Aorta (tissue), 5 donors: Measurements from ENCODE around the gene LIN7A. TPM values are rescaled to one million over a fixed set of nuclear protein-coding genes. Genes with fewer than 3 reads are reported as not detected.
"Not testable (repeated sequence)": the region's sequence is repeated elsewhere in the genome, so short reads cannot be mapped to it uniquely, and the experiment has no call there.

Experiments used
- ATAC-seq: fragments of 200-7000 bp; cut with Tn5 transposase; one replicate; pipeline ENCODE4 v1.9.1; 2022; ENCODE audit warnings: moderate library complexity; ENCODE audit not compliant: low FRiP score
- DNase-seq, 2 donors: peaks; one replicate each; pipeline ENCODE4 v3.0.0-alpha.2; 2020
- H3K27ac ChIP-seq, 2 donors: one replicate each; pipeline ENCODE4 v1.5.1; 2013; ENCODE audit warnings: low read length in 2 of 2, mild to moderate bottlenecking in 2 of 2, moderate library complexity in 2 of 2, control low read depth in 1 of 2, inconsistent platforms in 1 of 2, low read depth in 1 of 2
- H3K27me3 ChIP-seq, 2 donors: one replicate each; pipeline ENCODE4 v1.6.1; 2013; ENCODE audit warnings: control low read depth in 1 of 2, low read length in 1 of 2, mild to moderate bottlenecking in 1 of 2, moderate library complexity in 1 of 2; ENCODE audit not compliant: insufficient read depth in 2 of 2, control insufficient read depth in 1 of 2
- H3K36me3 ChIP-seq, 2 donors: one replicate each; pipeline ENCODE4 v1.6.1; 2013; ENCODE audit warnings: control low read depth in 1 of 2, low read length in 1 of 2, mild to moderate bottlenecking in 1 of 2; ENCODE audit not compliant: insufficient read depth in 2 of 2, control insufficient read depth in 1 of 2
- H3K4me1 ChIP-seq, 2 donors: one replicate each; pipeline ENCODE4 v1.6.1; 2013; ENCODE audit warnings: low read length in 2 of 2, control low read depth in 1 of 2, mild to moderate bottlenecking in 1 of 2, moderate library complexity in 1 of 2; ENCODE audit not compliant: insufficient read depth in 2 of 2, control insufficient read depth in 1 of 2
- H3K4me3 ChIP-seq, 2 donors: one replicate each; pipeline ENCODE4 v1.5.1; 2013; ENCODE audit warnings: low read length in 2 of 2, control low read depth in 1 of 2, mild to moderate bottlenecking in 1 of 2
- H3K9me3 ChIP-seq: one replicate; pipeline ENCODE4 v1.6.1; 2013; ENCODE audit warnings: mild to moderate bottlenecking, low read length; ENCODE audit not compliant: control insufficient read depth
- WGBS, 2 donors: extraction: QIAGEN DNeasy Blood & Tissue Kit; methylation state at CpG; one replicate each; pipeline ENCODE4 v1.1.7; 2013; 5-methylcytosine and 5-hydroxymethylcytosine counted together
- intact Hi-C, 2 donors: fragments of 100-400 bp; cut with DNase I; formaldehyde crosslinking; loops; one replicate each; pipeline versions ENCODE4 v1.14.2 to v1.15.0; 2022
- polyA plus RNA-seq, 2 donors: library from polyadenylated mRNA; stranded (reverse); fragments of 200-250 nt; gene quantifications; one replicate each; pipeline ENCODE4 v1.2.3, GENCODE V29; 2013
- total RNA-seq, 2 donors: library from RNA; stranded (reverse); fragmentation: NEBNext Ultra II Directional; extraction: Animal tissue kit (Norgen Biotek cat#: 25700); gene quantifications; one replicate each; pipeline ENCODE4 v1.2.1, GENCODE V29; 2021
- donor health status: healthy with polysubstance abuse.
- donor health status: Bipolar disorder and iron deficiency.
- donor health status: DM: no; HTN: no; CAD: no.
- donor health status: DM: no; HTN: no; CAD: no.
- donor health status: DM: yes; HTN: yes; CAD: no.

LIN7A gene
- total and polyA plus RNA-seq, 4 donors: 0.08 to 5.8 (median 3.5) TPM

DNA sequence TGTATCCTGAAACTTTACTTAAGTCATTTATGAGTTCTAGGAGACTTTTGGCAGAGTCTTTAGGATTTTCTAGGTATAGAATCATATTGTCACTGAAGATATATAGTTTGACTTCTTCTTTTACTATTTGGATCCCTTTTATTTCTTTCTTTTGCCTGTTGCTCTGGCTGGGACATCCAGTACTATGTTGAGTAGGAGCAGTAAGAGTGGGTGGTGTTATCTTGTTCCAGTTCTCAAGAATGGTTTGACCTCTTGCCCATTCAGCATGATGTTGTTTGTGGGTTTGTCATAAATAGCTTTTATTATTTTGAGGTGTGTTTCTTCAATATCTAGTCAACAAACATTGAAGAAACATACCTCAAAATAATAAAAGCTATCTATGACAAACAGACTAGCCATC, 35.0 kb downstream of the LIN7A start:
- Histone ChIP-seq H3K9me3 (no peaks in the 10 kb centered on the region), H3K27ac (no peak overlapping the region), H3K4me1 (no peaks in the 10 kb centered on the region), H3K27me3 (no peaks in the 10 kb centered on the region), H3K4me3 (no peak overlapping the region), H3K36me3 (no peaks in the 10 kb centered on the region)
- intact Hi-C loops: no loop called here
- DNase-seq (no peak), ATAC-seq (no peak)

DNA sequence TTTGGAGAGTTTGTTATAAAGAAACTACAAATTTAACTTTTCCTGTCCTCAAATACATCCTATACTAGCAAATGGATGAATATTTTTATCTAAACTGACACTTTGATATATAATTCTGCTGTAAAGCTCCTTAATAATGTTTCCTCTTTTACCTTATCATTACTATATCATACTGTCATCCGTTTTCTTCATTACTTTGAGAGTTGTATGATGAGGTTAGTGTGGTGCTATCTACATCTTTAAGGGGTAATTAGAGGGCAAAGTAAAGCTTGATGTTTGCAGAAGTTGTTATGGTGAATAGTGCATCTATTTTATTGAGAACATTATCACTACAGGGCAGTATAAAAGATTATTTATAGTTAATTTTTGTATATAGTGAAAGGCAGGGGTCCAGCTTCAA, 36.1 kb downstream of the LIN7A start:
- WGBS, 2 donors: 44 to 46% methylated on average over 1 of the region's 1 CpG
- no peaks in the 10 kb centered on the region for H3K9me3 ChIP-seq
- H3K4me3 ChIP-seq: no peak overlapping the region
- DNase-seq (no peak), ATAC-seq (no peak)
- no peaks in the 10 kb centered on the region for H3K27me3 ChIP-seq
- H3K36me3 ChIP-seq: no peaks in the 10 kb centered on the region
- H3K27ac ChIP-seq: no peak overlapping the region
- no peaks in the 10 kb centered on the region for H3K4me1 ChIP-seq
- intact Hi-C loops: no loop called here

DNA sequence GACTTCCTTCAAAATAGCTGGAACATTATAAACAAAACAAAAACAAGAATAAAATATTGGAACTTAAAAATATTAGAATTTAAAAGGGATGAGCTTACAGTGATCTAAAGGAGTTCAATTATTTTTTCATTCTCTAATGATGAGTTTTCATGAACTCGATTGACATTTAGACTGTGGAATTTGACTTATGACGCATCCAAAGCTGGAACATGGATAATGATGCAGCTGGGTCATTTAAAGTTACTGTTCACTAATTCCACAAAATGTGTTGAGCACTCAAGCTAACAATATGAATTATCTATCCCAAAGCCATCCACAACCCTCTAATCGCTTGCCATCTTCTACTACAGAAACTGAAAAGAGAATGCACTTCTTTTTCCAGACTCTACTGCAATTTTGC, 42.5 kb downstream of the LIN7A start:
- no peak overlapping the region for H3K27ac ChIP-seq
- 87 to 89% methylated on average over 3 of the region's 3 CpGs for WGBS, 2 donors
- H3K4me1 ChIP-seq: no peaks in the 10 kb centered on the region
- no peaks in the 10 kb centered on the region for H3K36me3 ChIP-seq
- DNase-seq (no peak), ATAC-seq (no peak)
- no peaks in the 10 kb centered on the region for H3K9me3 ChIP-seq
- H3K4me3 ChIP-seq: no peak overlapping the region
- no peaks in the 10 kb centered on the region for H3K27me3 ChIP-seq
- intact Hi-C loops: no loop called here

DNA sequence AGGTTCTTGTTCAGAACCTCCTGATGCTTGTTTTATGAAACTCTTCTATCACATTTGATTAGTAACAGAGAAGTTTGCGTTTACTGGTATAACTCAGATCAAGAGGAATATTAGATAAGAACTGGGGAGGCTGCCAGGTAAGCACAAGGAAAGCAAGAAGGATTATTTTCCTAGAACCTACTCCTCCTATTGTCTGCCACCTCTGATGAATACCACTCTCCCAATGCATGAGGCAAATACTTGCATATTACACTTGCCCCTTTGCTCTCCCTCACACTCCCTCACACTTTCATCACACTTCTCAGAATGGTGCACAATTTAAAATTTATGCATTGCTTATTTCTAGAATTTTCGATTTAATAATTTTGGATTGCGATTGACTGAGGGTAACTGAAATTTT, 43.6 kb downstream of the LIN7A start:
- H3K27ac ChIP-seq: no peak overlapping the region
- ATAC-seq (no peak), DNase-seq (no peak)
- WGBS, 2 donors: 79 to 83% methylated on average over 3 of the region's 3 CpGs
- no peaks in the 10 kb centered on the region for H3K27me3 ChIP-seq
- H3K4me1 ChIP-seq: no peaks in the 10 kb centered on the region
- H3K36me3 ChIP-seq: no peaks in the 10 kb centered on the region
- H3K9me3 ChIP-seq: no peaks in the 10 kb centered on the region
- intact Hi-C loops: no loop called here
- no peak overlapping the region for H3K4me3 ChIP-seq

DNA sequence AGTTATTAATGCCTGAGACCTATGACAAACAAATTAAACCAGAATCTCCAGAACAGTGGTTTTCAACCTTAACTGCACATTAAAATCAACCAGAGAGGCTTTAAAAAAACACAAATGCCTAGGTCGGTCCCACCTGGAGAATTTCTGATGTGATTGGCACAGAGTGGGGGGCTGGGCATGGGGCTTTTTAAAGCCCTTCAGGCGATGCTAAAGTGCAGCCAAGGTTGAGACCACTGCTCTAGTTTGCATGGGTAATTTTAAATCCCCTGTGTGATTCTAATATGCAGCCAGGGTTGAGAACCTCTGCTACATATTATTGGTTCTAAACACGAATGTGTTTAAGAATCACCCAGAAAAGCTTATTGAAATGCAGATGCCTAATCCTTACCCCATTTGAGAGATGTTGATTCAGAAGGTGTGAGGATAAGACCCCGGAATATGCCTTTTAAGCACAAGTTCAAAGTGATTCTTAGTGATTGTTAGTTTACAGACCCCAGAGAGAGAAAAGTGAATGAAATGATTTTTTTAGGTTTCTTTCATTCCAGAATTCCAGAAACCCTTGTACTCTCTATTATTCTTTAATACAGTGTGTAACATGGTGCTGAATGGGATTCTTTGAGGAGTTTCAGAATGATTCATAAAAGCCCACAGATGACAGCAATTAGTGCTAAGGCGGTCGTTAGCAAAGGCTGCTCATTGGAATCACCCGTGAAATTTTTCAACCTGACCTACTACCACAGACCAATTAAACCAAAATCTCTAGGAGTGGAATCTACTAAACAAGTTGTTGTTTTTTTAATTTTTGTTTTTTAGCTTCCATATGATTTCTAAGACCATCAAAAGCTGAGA, 44.9 kb downstream of the LIN7A start:
- Histone ChIP-seq H3K4me1 (no peaks in the 10 kb centered on the region), H3K36me3 (no peaks in the 10 kb centered on the region), H3K9me3 (no peaks in the 10 kb centered on the region), H3K4me3 (no peak overlapping the region), H3K27ac (no peak overlapping the region), H3K27me3 (no peaks in the 10 kb centered on the region)
- 40 to 44% methylated on average over 7 of the region's 7 CpGs for WGBS, 2 donors
- ATAC-seq (no peak), DNase-seq (no peak)
- intact Hi-C loops: no loop called here

DNA sequence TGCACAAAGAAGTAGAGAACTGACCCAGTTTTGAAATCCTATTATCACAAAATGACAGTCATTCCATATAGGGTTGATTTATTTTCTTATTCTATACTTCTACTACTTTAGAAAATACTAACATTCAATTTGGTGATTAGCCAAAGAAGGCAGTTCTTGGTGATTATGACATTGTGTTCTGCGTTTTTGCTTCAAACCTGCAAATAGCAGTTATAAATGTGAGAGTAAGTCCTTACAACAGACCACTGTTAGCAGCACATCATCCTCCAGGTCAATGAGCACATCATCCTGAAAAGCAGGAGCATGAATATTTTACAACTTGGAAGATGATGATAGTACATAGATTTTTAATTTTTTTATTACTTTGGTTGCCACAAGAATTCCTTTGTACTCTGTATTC, 53.1 kb downstream of the LIN7A start:
- DNase-seq (no peak), ATAC-seq (no peak)
- intact Hi-C loops: no loop called here
- WGBS, 2 donors: 44 to 52% methylated on average over 1 of the region's 1 CpG
- Histone ChIP-seq H3K36me3 (no peaks in the 10 kb centered on the region), H3K4me1 (no peaks in the 10 kb centered on the region), H3K27me3 (no peaks in the 10 kb centered on the region), H3K27ac (no peak overlapping the region), H3K4me3 (no peak overlapping the region), H3K9me3 (no peaks in the 10 kb centered on the region)

DNA sequence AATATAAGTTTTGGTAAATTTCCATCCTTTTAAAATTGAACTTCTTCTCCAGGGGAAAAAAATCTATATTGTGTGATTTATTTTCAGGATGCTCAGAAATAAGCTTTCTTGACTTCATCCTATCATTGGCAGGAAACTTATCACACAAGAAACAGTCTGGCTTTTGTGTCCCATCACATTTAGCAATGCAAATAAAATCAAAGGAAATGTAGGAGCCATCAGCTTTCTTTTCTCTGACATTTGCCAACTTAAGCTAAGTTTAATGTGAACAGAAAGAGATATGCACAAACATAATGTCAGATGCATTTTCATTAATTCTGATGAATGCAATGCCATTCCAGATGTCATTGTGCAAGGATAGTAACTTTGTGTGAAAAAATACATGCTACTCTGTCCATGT, 56.6 kb downstream of the LIN7A start:
- Histone ChIP-seq H3K4me3 (no peak overlapping the region), H3K27me3 (no peaks in the 10 kb centered on the region), H3K36me3 (no peaks in the 10 kb centered on the region), H3K9me3 (no peaks in the 10 kb centered on the region), H3K27ac (no peak overlapping the region), H3K4me1 (no peaks in the 10 kb centered on the region)
- ATAC-seq (no peak), DNase-seq (no peak)
- intact Hi-C loops: no loop called here

DNA sequence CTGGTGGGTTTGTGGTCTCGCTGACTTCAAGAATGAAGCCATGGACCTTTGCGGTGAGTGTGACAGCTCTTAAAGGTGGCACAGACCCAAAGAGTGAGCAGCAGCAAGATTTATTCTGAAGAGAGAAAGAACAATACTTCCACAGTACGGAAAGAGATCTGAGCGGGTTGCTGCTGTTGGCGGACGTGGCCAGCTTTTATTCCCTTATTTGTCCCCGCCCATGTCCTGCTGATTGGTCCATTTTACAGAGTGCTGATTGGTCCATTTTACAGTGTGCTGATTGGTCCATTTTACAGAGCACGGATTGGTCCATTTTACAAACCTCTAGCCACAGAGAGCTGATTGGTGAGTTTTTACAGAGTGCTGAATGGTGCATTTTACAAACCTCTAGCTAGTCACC, 59.3 kb downstream of the LIN7A start:
- intact Hi-C loops, H3K4me1 ChIP-seq, H3K27me3 ChIP-seq, H3K4me3 ChIP-seq, DNase-seq, ATAC-seq, H3K27ac ChIP-seq, H3K36me3 ChIP-seq, H3K9me3 ChIP-seq: not testable (repeated sequence)
- WGBS, 2 donors: 75 to 77% methylated on average over 8 of the region's 8 CpGs

DNA sequence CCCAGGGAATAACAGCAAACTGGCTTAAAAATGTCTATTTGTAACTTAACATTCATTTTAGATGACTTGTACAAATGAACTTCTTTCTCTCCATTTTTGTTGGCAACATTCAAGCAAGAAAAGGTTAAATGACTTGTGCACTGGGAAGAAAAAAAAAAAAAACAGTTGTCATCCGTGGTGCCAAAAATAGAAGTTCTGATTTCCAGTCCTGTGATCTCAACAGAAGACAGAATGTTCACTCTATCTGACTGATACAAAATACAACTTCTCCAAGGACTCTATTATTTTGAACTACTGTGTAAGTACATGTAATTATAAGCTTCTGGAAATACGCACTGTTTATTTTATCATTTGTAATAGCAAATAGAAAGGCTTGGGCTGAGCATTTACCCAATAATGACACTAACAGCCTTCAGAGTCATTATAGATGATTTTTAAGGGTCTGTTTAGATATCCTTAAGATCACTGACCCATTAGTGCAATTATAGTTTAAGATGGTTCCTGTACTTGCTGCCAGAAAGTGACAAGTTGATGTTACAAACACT, 59.9 kb downstream of the LIN7A start:
- no peak for ATAC-seq
- H3K9me3 ChIP-seq: no peaks in the 10 kb centered on the region
- H3K27ac ChIP-seq: no peak overlapping the region
- 27 to 29% methylated on average over 2 of the region's 2 CpGs for WGBS, 2 donors
- H3K4me1 ChIP-seq: no peaks in the 10 kb centered on the region
- intact Hi-C loops: no loop called here
- H3K36me3 ChIP-seq: no peaks in the 10 kb centered on the region
- no peak overlapping the region for H3K4me3 ChIP-seq
- no peak for DNase-seq
- H3K27me3 ChIP-seq: no peaks in the 10 kb centered on the region
